ENCODE data around the gene CLEC4M.
"Not testable (repeated sequence)": the region's sequence is repeated elsewhere in the genome, so short reads cannot be mapped to it uniquely, and the experiment has no call there.

The CLEC4M gene

GRCh38 chr19:7763696-7764095 lies 653 bp downstream of the CLEC4M start (continued):
- TF ChIP-seq, protein P1, sequence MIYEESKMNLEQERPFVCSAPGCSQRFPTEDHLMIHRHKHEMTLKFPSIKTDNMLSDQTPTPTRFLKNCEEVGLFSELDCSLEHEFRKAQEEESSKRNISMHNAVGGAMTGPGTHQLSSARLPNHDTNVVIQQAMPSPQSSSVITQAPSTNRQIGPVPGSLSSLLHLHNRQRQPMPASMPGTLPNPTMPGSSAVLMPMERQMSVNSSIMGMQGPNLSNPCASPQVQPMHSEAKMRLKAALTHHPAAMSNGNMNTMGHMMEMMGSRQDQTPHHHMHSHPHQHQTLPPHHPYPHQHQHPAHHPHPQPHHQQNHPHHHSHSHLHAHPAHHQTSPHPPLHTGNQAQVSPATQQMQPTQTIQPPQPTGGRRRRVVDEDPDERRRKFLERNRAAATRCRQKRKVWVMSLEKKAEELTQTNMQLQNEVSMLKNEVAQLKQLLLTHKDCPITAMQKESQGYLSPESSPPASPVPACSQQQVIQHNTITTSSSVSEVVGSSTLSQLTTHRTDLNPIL (CRISPR knock-in tag; IDR thresholded peaks at IDR 0.05; ENCODE audit: low read depth): no peak
- TF ChIP-seq ARNTL (CRISPR knock-in tag; IDR thresholded peaks at IDR 0.05; ENCODE audit: borderline replicate concordance, low read depth) (no peak), ESRRG (CRISPR knock-in tag; IDR thresholded peaks at IDR 0.05) (no peak), ZNF8 (CRISPR knock-in tag; IDR thresholded peaks at IDR 0.05) (no peak), SNAI2 (CRISPR knock-in tag; IDR thresholded peaks at IDR 0.05) (no peak)
- TF ChIP-seq, protein P2, sequence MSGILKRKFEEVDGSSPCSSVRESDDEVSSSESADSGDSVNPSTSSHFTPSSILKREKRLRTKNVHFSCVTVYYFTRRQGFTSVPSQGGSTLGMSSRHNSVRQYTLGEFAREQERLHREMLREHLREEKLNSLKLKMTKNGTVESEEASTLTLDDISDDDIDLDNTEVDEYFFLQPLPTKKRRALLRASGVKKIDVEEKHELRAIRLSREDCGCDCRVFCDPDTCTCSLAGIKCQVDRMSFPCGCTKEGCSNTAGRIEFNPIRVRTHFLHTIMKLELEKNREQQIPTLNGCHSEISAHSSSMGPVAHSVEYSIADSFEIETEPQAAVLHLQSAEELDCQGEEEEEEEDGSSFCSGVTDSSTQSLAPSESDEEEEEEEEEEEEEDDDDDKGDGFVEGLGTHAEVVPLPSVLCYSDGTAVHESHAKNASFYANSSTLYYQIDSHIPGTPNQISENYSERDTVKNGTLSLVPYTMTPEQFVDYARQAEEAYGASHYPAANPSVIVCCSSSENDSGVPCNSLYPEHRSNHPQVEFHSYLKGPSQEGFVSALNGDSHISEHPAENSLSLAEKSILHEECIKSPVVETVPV (CRISPR knock-in tag; IDR thresholded peaks at IDR 0.05): no peak
- TF ChIP-seq, protein P3, sequence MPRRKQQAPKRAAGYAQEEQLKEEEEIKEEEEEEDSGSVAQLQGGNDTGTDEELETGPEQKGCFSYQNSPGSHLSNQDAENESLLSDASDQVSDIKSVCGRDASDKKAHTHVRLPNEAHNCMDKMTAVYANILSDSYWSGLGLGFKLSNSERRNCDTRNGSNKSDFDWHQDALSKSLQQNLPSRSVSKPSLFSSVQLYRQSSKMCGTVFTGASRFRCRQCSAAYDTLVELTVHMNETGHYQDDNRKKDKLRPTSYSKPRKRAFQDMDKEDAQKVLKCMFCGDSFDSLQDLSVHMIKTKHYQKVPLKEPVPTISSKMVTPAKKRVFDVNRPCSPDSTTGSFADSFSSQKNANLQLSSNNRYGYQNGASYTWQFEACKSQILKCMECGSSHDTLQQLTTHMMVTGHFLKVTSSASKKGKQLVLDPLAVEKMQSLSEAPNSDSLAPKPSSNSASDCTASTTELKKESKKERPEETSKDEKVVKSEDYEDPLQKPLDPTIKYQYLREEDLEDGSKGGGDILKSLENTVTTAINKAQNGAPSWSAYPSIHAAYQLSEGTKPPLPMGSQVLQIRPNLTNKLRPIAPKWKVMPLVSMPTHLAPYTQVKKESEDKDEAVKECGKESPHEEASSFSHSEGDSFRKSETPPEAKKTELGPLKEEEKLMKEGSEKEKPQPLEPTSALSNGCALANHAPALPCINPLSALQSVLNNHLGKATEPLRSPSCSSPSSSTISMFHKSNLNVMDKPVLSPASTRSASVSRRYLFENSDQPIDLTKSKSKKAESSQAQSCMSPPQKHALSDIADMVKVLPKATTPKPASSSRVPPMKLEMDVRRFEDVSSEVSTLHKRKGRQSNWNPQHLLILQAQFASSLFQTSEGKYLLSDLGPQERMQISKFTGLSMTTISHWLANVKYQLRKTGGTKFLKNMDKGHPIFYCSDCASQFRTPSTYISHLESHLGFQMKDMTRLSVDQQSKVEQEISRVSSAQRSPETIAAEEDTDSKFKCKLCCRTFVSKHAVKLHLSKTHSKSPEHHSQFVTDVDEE (CRISPR knock-in tag; IDR thresholded peaks at IDR 0.05): no peak

GRCh38 chr19:7764157-7764556 lies 1.1 kb downstream of the CLEC4M start:
- not testable (repeated sequence) for ATAC-seq

DNA sequence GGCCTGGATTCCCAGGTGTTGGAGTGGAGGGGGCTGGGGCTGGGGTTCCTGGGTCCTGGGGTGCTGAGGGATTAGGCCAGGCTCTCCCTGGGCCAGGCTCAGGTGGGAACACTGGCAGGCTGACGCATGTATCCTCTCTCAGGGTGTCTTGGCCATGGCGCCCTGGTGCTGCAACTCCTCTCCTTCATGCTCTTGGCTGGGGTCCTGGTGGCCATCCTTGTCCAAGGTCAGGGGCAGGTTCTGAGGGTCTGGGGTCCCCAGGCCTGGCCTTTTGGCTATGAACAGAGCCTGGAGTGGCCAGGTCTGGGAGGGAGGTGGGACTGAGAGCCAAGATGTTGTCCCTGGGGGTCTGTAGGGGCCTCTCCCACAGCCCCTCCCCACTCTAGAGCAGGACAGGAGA lies 2.0 kb downstream of the CLEC4M start:
- not testable (repeated sequence) for ATAC-seq

GRCh38 chr19:7766535-7766934 lies 3.5 kb downstream of the CLEC4M start:
- TF ChIP-seq TCF4 (CRISPR knock-in tag; IDR thresholded peaks at IDR 0.05; ENCODE audit: borderline replicate concordance) (no peak), ISL1 (CRISPR knock-in tag; IDR thresholded peaks at IDR 0.05) (no peak), ZNF565 (CRISPR knock-in tag; conservative IDR thresholded peaks at IDR 0.05; ENCODE audit: low read depth) (no peak), ZNF70 (CRISPR knock-in tag; IDR thresholded peaks at IDR 0.05) (no peak), BACH2 (CRISPR knock-in tag; IDR thresholded peaks at IDR 0.05; ENCODE audit: borderline replicate concordance) (no peak), ZFP30 (CRISPR knock-in tag; IDR thresholded peaks at IDR 0.05) (no peak), ESRRG (CRISPR knock-in tag; IDR thresholded peaks at IDR 0.05) (no peak), ZC3H10 (CRISPR knock-in tag; IDR thresholded peaks at IDR 0.05) (no peak), OSR1 (CRISPR knock-in tag; IDR thresholded peaks at IDR 0.05) (no peak), CSDC2 (CRISPR knock-in tag; IDR thresholded peaks at IDR 0.05) (no peak), ZNF8 (CRISPR knock-in tag; IDR thresholded peaks at IDR 0.05) (no peak), GLIS3 (CRISPR knock-in tag; IDR thresholded peaks at IDR 0.05) (no peak), SNAI2 (CRISPR knock-in tag; IDR thresholded peaks at IDR 0.05) (no peak), PPARA (CRISPR knock-in tag; IDR thresholded peaks at IDR 0.05; ENCODE audit: borderline replicate concordance) (no peak), RARB (CRISPR knock-in tag; IDR thresholded peaks at IDR 0.05) (no peak)
- TF ChIP-seq, protein P2 (CRISPR knock-in tag; IDR thresholded peaks at IDR 0.05): no peak
- TF ChIP-seq, protein P3 (CRISPR knock-in tag; IDR thresholded peaks at IDR 0.05): no peak
- no peak for ATAC-seq

All from SK-N-SH treated with all-trans-retinoic acid at 6 μM for 48 hours (cell line).